Right lobe of liver (tissue), 6 donors: ENCODE measurements around the gene CACNA2D3. TPM values are rescaled to one million over a fixed set of nuclear protein-coding genes. Genes with fewer than 3 reads are reported as not detected.
"Not testable (repeated sequence)": the region's sequence is repeated elsewhere in the genome, so short reads cannot be mapped to it uniquely, and the experiment has no call there.

Source experiments
- ATAC-seq, 4 donors: fragments of 200-7000 bp; cut with Tn5 transposase; one replicate each; pipeline ENCODE4 v1.9.1; 2020; ENCODE audit warnings: mild to moderate bottlenecking in 4 of 4, moderate library complexity in 4 of 4
- DNase-seq, 3 donors: peaks; one replicate each; pipeline ENCODE4 v3.0.0-alpha.2; 2020
- H3K27ac ChIP-seq, 3 donors: fragments of 200-600 bp; one replicate each; pipeline ENCODE4 v1.8.0; 2022
- H3K27me3 ChIP-seq, 2 donors: fragments of 200-600 bp; one replicate each; pipeline ENCODE4 v1.8.0; 2022
- H3K36me3 ChIP-seq, 4 donors: fragments of 200-600 bp; sonication (generic) in 1 of 4; one replicate each; pipeline versions ENCODE4 v1.5.1 to v1.8.0; 2017 to 2022; ENCODE audit warnings: control low read depth in 1 of 4
- H3K4me1 ChIP-seq, 4 donors: fragments of 200-600 bp; sonication (generic) in 1 of 4; one replicate each; pipeline versions ENCODE4 v1.5.1 to v1.8.0; 2017 to 2022; ENCODE audit warnings: control low read depth in 1 of 4
- H3K4me3 ChIP-seq, 3 donors: fragments of 200-600 bp; one replicate each; pipeline ENCODE4 v1.8.0; 2022
- H3K9me3 ChIP-seq, 4 donors: fragments of 200-600 bp; sonication (generic) in 1 of 4; one replicate each; pipeline versions ENCODE4 v1.5.1 to v1.8.0; 2017 to 2022; ENCODE audit warnings: control low read depth in 1 of 4
- CTCF ChIP-seq, 4 donors: fragments of 200-600 bp in 3 of 4; fragments of 450-650 bp in 1 of 4; IDR thresholded peaks; one replicate each; pipeline versions ENCODE4 v1.5.1 to v1.8.0; 2016 to 2022; ENCODE audit warnings: antibody characterized with exemption in 4 of 4, mild to moderate bottlenecking in 2 of 4
- POLR2A ChIP-seq: fragments of 450-650 bp; IDR thresholded peaks from one replicate; pipeline ENCODE4 v1.6.1; 2017; ENCODE audit warnings: antibody characterized with exemption, mild to moderate bottlenecking
- WGBS: methylation state at CpG from one replicate; pipeline ENCODE4 v1.1.6; 2018; ENCODE audit warnings: low coverage, low lambda C conversion rate; ENCODE audit not compliant: insufficient coverage; ENCODE audit errors: missing lambda C conversion rate; 5-methylcytosine and 5-hydroxymethylcytosine counted together
- intact Hi-C, 2 donors: fragments of 100-400 bp; cut with DNase I; formaldehyde crosslinking; loops; one replicate each; pipeline versions ENCODE4 v1.11.2 to v1.14.1; 2022
- total RNA-seq, 6 experiments: library from RNA; depleted of rRNA in 2 of 6; stranded (reverse); fragments of >200 nt in 2 of 6; fragmentation: NEBNext Ultra II Directional in 3 of 6; extraction: Animal tissue kit (Norgen Biotek cat#: 25700) in 3 of 6; gene quantifications; one replicate each; pipeline versions ENCODE4 v1.1.0 to v1.2.4, GENCODE V29; 2016 to 2023
- donor health status: DM: no; HTN: yes; CAD: no.
- donor health status: DM: no; HTN: no; CAD: no.
- donor health status: DM: no; HTN: no; CAD: no.
- donor health status: DM: no; HTN: yes; CAD: no.
- donor health status: DM: no; HTN: yes; CAD: no.

The CACNA2D3 gene
- total RNA-seq, 6 experiments from 2014 or later, result 0.28 to 0.87 TPM; not detected in 4

DNA sequence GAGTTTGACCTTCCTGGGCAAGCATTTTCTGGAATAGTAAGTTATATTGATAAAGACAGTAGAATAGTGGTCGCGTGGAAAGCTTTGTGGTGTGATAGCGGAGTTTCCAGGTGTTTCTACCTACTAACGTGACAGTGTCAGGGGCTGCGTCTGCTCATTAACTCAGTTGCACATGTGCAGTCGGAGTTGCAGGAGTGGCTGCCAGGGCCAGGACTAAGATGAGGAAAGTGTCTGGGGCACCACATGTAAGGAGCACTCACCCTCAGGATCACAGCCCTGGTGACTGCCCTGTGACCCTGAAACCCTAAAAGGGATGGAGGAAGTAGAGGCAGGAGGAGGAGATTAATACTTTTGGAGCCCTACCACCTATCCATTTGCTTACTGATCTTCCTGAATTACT lies 510.5 kb downstream of the CACNA2D3 start:
- intact Hi-C loops, result no loop called here
- Histone ChIP-seq H3K27ac (no peak overlapping the region), H3K4me3 (no peak overlapping the region), H3K4me1 (no peaks in the 10 kb centered on the region), H3K27me3 (no peaks in the 10 kb centered on the region), H3K36me3 (no peaks in the 10 kb centered on the region), H3K9me3 (no peaks in the 10 kb centered on the region)
- TF ChIP-seq POLR2A (no peak), CTCF (IDR thresholded peaks at IDR 0.05) (no peak)
- 89% methylated on average over 4 of the region's 6 CpGs for WGBS
- DNase-seq (no peak), ATAC-seq (no peak)

- DNase-seq, result no peak
- ATAC-seq, result no peak
- TF ChIP-seq POLR2A (no peak), CTCF (IDR thresholded peaks at IDR 0.05) (no peak)
- H3K27ac ChIP-seq, result no peak overlapping the region
- H3K4me1 ChIP-seq, result no peaks in the 10 kb centered on the region
- H3K9me3 ChIP-seq, result no peaks in the 10 kb centered on the region
- WGBS, result 50% methylated on average over 8 of the region's 10 CpGs
- intact Hi-C loops, result no loop called here
- no peak overlapping the region for H3K4me3 ChIP-seq
- H3K27me3 ChIP-seq, result no peaks in the 10 kb centered on the region
- H3K36me3 ChIP-seq, result no peaks in the 10 kb centered on the region
Observed at GRCh38 chr3:54633444-54634121, 511.2 kb downstream of the CACNA2D3 start.

DNA sequence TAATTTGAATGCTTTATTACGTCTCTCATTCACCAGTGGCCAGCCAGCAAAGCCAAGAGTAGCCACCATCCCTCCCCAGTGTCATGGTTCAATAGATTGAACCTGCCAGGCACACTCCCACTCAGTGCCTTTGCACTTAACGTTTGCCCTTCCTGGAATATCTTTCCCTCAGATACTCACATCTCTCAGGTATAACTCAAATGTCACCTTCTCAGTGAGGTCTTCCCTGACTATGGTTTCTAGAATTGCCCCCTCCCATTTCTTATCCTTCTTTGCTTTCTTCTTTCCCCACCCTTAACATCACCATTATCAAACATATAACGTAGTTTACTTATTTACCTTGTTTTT lies 511.7 kb downstream of the CACNA2D3 start:
- no peak for DNase-seq
- TF ChIP-seq CTCF (IDR thresholded peaks at IDR 0.05), result no peak
- TF ChIP-seq POLR2A, result no peak
- Histone ChIP-seq H3K4me3 (no peak overlapping the region), H3K9me3 (no peaks in the 10 kb centered on the region), H3K4me1 (no peaks in the 10 kb centered on the region), H3K36me3 (no peaks in the 10 kb centered on the region), H3K27ac (no peak overlapping the region), H3K27me3 (no peaks in the 10 kb centered on the region)
- intact Hi-C loops, result no loop called here
- WGBS, result 37% methylated on average over 3 of the region's 3 CpGs
- no peak for ATAC-seq

DNA sequence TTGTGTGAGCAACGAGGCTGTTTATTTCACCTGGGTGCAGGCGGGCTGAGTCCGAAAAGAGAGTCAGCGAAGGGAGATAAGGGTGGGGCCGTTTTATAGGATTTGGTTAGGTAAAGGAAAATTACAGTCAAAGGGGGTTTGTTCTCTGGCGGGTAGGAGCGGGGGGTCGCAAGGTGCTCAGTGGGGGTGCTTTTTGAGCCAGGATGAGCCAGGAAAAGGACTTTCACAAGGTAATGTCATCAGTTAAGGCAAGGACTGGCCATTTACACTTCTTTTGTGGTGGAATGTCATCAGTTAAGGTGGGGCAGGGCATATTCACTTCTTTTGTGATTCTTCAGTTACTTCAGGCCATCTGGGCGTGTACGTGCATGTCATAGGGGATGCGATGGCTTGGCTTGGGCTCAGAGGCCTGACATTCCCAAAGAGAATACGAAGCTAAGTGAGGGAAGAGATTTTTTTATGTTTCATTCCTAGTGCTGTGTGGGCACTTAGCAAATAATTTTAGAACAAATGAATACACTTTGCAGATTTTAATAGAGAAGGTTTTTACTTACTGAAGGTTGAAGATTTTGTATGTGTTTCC lies 517.5 kb downstream of the CACNA2D3 start:
- intact Hi-C loops, H3K4me1 ChIP-seq, H3K9me3 ChIP-seq, H3K27me3 ChIP-seq, H3K36me3 ChIP-seq, H3K4me3 ChIP-seq, DNase-seq, ATAC-seq, H3K27ac ChIP-seq: not testable (repeated sequence)
- WGBS, result 22% methylated on average over 12 of the region's 12 CpGs

DNA sequence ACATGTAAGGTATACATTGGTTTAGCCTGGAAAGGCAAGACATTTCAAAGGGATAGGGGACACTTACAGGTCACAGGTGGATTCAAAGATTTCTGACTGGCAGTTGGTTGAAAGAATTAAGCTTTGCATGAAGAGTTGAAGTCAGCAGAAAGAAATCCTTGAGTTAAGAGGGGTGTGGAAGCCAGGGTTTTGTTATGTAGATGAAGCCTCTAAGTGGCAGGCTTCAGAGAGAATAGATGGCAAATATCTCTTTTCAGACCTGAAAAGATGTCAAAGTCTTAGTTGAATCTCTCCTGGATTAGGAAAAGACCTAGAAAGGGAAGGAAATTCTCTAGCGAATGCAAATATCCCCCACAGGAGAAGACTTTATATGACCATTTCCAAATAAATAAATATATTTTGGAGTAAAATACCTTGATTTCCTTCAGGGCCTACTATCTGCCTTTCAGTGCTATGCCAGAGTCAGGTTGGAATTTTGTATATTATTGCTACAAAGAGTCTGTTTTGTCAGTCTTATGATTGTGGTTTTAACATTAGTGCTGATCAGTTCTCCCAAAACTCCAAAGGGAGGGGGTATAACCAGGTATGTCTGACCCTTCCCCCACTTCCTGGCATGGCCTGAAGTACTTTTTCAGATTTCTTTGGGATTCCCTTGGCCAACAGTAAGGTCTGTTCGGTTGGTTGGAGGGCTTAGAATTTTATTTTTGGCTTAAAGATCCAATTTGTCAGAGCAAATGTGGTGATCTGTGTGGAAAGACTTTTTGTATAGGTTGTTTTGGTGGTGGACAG lies 519.1 kb downstream of the CACNA2D3 start:
- ATAC-seq (no peak), DNase-seq (no peak)
- Histone ChIP-seq H3K27me3 (no peaks in the 10 kb centered on the region), H3K4me1 (no peaks in the 10 kb centered on the region), H3K4me3 (no peak overlapping the region), H3K36me3 (no peaks in the 10 kb centered on the region), H3K27ac (no peak overlapping the region), H3K9me3 (no peaks in the 10 kb centered on the region)
- intact Hi-C loops, result no loop called here
- TF ChIP-seq CTCF (IDR thresholded peaks at IDR 0.05) (no peak), POLR2A (no peak)
- WGBS, result 44% methylated on average over 2 of the region's 2 CpGs
